ENCODE data around the gene CCNY. TPM values are rescaled to one million over a fixed set of nuclear protein-coding genes. Genes with fewer than 3 reads are reported as not detected.
A peak's percentile ranks its signal among the peaks of the same experiment; 100 is the strongest.

The CCNY gene
- total and polyA plus RNA-seq, 2 of the 13 experiments (the other 11 are each of a cell fraction or from before 2014, with no cell fraction given) = 48.2 to 54.7 TPM

- TF ChIP-seq, protein P1, sequence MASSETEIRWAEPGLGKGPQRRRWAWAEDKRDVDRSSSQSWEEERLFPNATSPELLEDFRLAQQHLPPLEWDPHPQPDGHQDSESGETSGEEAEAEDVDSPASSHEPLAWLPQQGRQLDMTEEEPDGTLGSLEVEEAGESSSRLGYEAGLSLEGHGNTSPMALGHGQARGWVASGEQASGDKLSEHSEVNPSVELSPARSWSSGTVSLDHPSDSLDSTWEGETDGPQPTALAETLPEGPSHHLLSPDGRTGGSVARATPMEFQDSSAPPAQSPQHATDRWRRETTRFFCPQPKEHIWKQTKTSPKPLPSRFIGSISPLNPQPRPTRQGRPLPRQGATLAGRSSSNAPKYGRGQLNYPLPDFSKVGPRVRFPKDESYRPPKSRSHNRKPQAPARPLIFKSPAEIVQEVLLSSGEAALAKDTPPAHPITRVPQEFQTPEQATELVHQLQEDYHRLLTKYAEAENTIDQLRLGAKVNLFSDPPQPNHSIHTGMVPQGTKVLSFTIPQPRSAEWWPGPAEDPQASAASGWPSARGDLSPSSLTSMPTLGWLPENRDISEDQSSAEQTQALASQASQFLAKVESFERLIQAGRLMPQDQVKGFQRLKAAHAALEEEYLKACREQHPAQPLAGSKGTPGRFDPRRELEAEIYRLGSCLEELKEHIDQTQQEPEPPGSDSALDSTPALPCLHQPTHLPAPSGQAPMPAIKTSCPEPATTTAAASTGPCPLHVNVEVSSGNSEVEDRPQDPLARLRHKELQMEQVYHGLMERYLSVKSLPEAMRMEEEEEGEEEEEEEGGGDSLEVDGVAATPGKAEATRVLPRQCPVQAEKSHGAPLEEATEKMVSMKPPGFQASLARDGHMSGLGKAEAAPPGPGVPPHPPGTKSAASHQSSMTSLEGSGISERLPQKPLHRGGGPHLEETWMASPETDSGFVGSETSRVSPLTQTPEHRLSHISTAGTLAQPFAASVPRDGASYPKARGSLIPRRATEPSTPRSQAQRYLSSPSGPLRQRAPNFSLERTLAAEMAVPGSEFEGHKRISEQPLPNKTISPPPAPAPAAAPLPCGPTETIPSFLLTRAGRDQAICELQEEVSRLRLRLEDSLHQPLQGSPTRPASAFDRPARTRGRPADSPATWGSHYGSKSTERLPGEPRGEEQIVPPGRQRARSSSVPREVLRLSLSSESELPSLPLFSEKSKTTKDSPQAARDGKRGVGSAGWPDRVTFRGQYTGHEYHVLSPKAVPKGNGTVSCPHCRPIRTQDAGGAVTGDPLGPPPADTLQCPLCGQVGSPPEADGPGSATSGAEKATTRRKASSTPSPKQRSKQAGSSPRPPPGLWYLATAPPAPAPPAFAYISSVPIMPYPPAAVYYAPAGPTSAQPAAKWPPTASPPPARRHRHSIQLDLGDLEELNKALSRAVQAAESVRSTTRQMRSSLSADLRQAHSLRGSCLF (CRISPR knock-in tag; IDR thresholded peaks at IDR 0.05; ENCODE audit: borderline replicate concordance) = no peak
- TF ChIP-seq SMYD3 (CRISPR knock-in tag; IDR thresholded peaks at IDR 0.05) = no peak
- no peak for TF ChIP-seq ZNF629 (CRISPR knock-in tag; conservative IDR thresholded peaks at IDR 0.05)
- no peak for TF ChIP-seq ETV5 (CRISPR knock-in tag; IDR thresholded peaks at IDR 0.05; ENCODE audit: borderline replicate concordance)
- TF ChIP-seq, protein P2, sequence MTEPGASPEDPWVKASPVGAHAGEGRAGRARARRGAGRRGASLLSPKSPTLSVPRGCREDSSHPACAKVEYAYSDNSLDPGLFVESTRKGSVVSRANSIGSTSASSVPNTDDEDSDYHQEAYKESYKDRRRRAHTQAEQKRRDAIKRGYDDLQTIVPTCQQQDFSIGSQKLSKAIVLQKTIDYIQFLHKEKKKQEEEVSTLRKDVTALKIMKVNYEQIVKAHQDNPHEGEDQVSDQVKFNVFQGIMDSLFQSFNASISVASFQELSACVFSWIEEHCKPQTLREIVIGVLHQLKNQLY (CRISPR knock-in tag; IDR thresholded peaks at IDR 0.05) = peak; percentile 55; the same call in 1 of the 2 replicates
- no peak for TF ChIP-seq ZNF883 (CRISPR knock-in tag; IDR thresholded peaks at IDR 0.05; ENCODE audit: not compliant biosample characterization)
- TF ChIP-seq, protein P3, sequence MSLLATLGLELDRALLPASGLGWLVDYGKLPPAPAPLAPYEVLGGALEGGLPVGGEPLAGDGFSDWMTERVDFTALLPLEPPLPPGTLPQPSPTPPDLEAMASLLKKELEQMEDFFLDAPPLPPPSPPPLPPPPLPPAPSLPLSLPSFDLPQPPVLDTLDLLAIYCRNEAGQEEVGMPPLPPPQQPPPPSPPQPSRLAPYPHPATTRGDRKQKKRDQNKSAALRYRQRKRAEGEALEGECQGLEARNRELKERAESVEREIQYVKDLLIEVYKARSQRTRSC (CRISPR knock-in tag; IDR thresholded peaks at IDR 0.05; ENCODE audit: low read depth) = no peak
- TF ChIP-seq, protein P4, sequence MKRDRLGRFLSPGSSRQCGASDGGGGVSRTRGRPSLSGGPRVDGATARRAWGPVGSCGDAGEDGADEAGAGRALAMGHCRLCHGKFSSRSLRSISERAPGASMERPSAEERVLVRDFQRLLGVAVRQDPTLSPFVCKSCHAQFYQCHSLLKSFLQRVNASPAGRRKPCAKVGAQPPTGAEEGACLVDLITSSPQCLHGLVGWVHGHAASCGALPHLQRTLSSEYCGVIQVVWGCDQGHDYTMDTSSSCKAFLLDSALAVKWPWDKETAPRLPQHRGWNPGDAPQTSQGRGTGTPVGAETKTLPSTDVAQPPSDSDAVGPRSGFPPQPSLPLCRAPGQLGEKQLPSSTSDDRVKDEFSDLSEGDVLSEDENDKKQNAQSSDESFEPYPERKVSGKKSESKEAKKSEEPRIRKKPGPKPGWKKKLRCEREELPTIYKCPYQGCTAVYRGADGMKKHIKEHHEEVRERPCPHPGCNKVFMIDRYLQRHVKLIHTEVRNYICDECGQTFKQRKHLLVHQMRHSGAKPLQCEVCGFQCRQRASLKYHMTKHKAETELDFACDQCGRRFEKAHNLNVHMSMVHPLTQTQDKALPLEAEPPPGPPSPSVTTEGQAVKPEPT (CRISPR knock-in tag; IDR thresholded peaks at IDR 0.05; ENCODE audit: low read depth) = no peak
- no peak for TF ChIP-seq KLF9 (CRISPR knock-in tag; IDR thresholded peaks at IDR 0.05; ENCODE audit: low read depth)
- TF ChIP-seq LRRFIP1 (CRISPR knock-in tag; conservative IDR thresholded peaks at IDR 0.05) = no peak
- no peak for TF ChIP-seq ZSCAN12 (CRISPR knock-in tag; IDR thresholded peaks at IDR 0.05)
- TF ChIP-seq MAF1 (CRISPR knock-in tag; IDR thresholded peaks at IDR 0.05; ENCODE audit: borderline replicate concordance) = no peak
- TF ChIP-seq GABPB1 (CRISPR knock-in tag; IDR thresholded peaks at IDR 0.05) = no peak
- no peak for TF ChIP-seq ATF4 (CRISPR knock-in tag; IDR thresholded peaks at IDR 0.05)
- TF ChIP-seq ARNTL (CRISPR knock-in tag; IDR thresholded peaks at IDR 0.05) = peak; percentile 97
Measured at GRCh38 chr10:35396560-35397434, 60.5 kb downstream of the CCNY start (continued).

All from HepG2 (cell line).